Neural cell (in vitro differentiated cells): ENCODE measurements around the gene CIRBP. TPM values are rescaled to one million over a fixed set of nuclear protein-coding genes. Genes with fewer than 3 reads are reported as not detected.

Experiments used
- H2AFZ ChIP-seq: fragments of 200-600, 300-800 bp; sonication (generic), shearing (Covaris generic); 2 replicates; pipeline ENCODE4 v1.6.0; 2014; ENCODE audit warnings: low read depth, mild to moderate bottlenecking, antibody characterized with exemption, low read length, moderate library complexity
- H3F3A ChIP-seq: fragments of 200-600 bp; shearing (Covaris generic); 2 replicates; pipeline ENCODE4 v1.6.1; 2016; ENCODE audit warnings: mild to moderate bottlenecking, moderate library complexity, mixed read lengths, antibody characterized with exemption, low read length; ENCODE audit not compliant: insufficient read depth, poor library complexity, severe bottlenecking
- H3K27ac ChIP-seq: fragments of 200-600, 300-800 bp; sonication (generic), shearing (Covaris generic); 2 replicates; pipeline ENCODE4 v1.5.1; 2014; ENCODE audit warnings: mild to moderate bottlenecking, low read length, moderate library complexity
- H3K27me3 ChIP-seq: fragments of 300-800, 200-600 bp; sonication (generic), shearing (Covaris generic); 2 replicates; pipeline ENCODE4 v1.6.0; 2014; ENCODE audit warnings: mild to moderate bottlenecking, low read depth, low read length, moderate library complexity; ENCODE audit not compliant: insufficient read depth
- H3K36me3 ChIP-seq: fragments of 300-800, 200-600 bp; sonication (generic), shearing (Covaris generic); 2 replicates; pipeline ENCODE4 v1.5.1; 2014; ENCODE audit warnings: mild to moderate bottlenecking, antibody characterized with exemption, low read length, moderate library complexity; ENCODE audit not compliant: insufficient read depth
- H3K4me2 ChIP-seq: fragments of 300-800, 200-600 bp; sonication (generic), shearing (Covaris generic); 2 replicates; pipeline ENCODE4 v1.6.0; 2014; ENCODE audit warnings: mild to moderate bottlenecking, low read length
- H3K4me3 ChIP-seq: fragments of 300-800, 200-600 bp; sonication (generic), shearing (Covaris generic); 2 replicates; pipeline ENCODE4 v1.5.1; 2014; ENCODE audit warnings: mild to moderate bottlenecking, low read length, moderate library complexity
- H3K79me2 ChIP-seq: fragments of 200-600 bp; shearing (Covaris generic); replicated peaks from 2 replicates; pipeline ENCODE4 v1.6.0; 2014; ENCODE audit warnings: mild to moderate bottlenecking, low read length, moderate library complexity; ENCODE audit not compliant: insufficient read depth
- H3K9ac ChIP-seq: fragments of 300-800, 200-600 bp; sonication (generic), shearing (Covaris generic); 2 replicates; pipeline ENCODE4 v1.6.1; 2016; ENCODE audit warnings: mild to moderate bottlenecking, low read length, mixed read lengths
- H3K9me2 ChIP-seq: fragments of 200-600 bp; shearing (Covaris generic); 2 replicates; pipeline ENCODE4 v1.6.1; 2016; ENCODE audit warnings: mild to moderate bottlenecking, low read length, mixed read lengths; ENCODE audit not compliant: insufficient read depth
- H3K9me3 ChIP-seq: fragments of 200-600, 300-800 bp; sonication (generic), shearing (Covaris generic); 2 replicates; pipeline ENCODE4 v1.6.1; 2016; ENCODE audit warnings: mild to moderate bottlenecking, mixed run types, low read length, moderate library complexity, mixed read lengths
- H4K20me1 ChIP-seq: fragments of 200-600 bp; shearing (Covaris generic); 2 replicates; pipeline ENCODE4 v1.6.1; 2016; ENCODE audit warnings: mild to moderate bottlenecking, mixed run types; ENCODE audit not compliant: insufficient read depth
- CTCF ChIP-seq: fragments of 450-650 bp; IDR thresholded peaks from 2 replicates; pipeline ENCODE4 v1.5.1; 2014; ENCODE audit warnings: antibody characterized with exemption, mild to moderate bottlenecking, moderate library complexity; ENCODE audit not compliant: poor library complexity, severe bottlenecking
- EP300 ChIP-seq: fragments of 450-650 bp; conservative IDR thresholded peaks from 2 replicates; pipeline ENCODE4 v1.6.1; 2014; ENCODE audit warnings: antibody characterized with exemption, mild to moderate bottlenecking, moderate library complexity; ENCODE audit not compliant: poor library complexity, severe bottlenecking
- EZH2 ChIP-seq: fragments of 200-600, 300-800 bp; shearing (Covaris generic), sonication (generic); IDR thresholded peaks from 2 replicates; pipeline ENCODE4 v1.6.1; 2014; ENCODE audit warnings: antibody characterized with exemption, low read length, borderline replicate concordance, mild to moderate bottlenecking; ENCODE audit not compliant: insufficient read depth, poor library complexity, severe bottlenecking
- MXI1 ChIP-seq: fragments of 450-650 bp; conservative IDR thresholded peaks from 2 replicates; pipeline ENCODE4 v1.6.1; 2014; ENCODE audit warnings: antibody characterized with exemption, mild to moderate bottlenecking; ENCODE audit not compliant: poor library complexity, severe bottlenecking
- POLR2AphosphoS5 ChIP-seq: IDR thresholded peaks from 2 replicates; pipeline ENCODE4 v1.6.1; 2012
- RAD21 ChIP-seq: fragments of 450-650 bp; conservative IDR thresholded peaks from 2 replicates; pipeline ENCODE4 v1.6.1; 2014; ENCODE audit warnings: antibody characterized with exemption, mild to moderate bottlenecking, moderate library complexity
- REST ChIP-seq: IDR thresholded peaks from 2 replicates; pipeline ENCODE4 v1.6.1; 2012; ENCODE audit warnings: borderline replicate concordance
- SMC3 ChIP-seq: fragments of 450-650 bp; conservative IDR thresholded peaks from 2 replicates; pipeline ENCODE4 v1.6.1; 2014; ENCODE audit warnings: antibody characterized with exemption, mild to moderate bottlenecking, moderate library complexity; ENCODE audit not compliant: poor library complexity
- TAF1 ChIP-seq: IDR thresholded peaks from 2 replicates; pipeline ENCODE4 v1.6.1; 2012; ENCODE audit warnings: low read depth
- polyA plus RNA-seq: library from polyadenylated mRNA; depleted of rRNA; stranded (reverse); fragments of >200 nt; gene quantifications from 2 replicates; pipeline ENCODE4 v1.2.3, GENCODE V29; 2014

Gene CIRBP
- polyA plus RNA-seq, 1 donor from 2014 or later = 1,663 TPM

GRCh38 chr19:1236576-1236975, 32.6 kb upstream of the CIRBP start:
- Histone ChIP-seq H3K9ac (peak overlapping the region; percentile 93), H2AFZ (no peak overlapping the region)

DNA sequence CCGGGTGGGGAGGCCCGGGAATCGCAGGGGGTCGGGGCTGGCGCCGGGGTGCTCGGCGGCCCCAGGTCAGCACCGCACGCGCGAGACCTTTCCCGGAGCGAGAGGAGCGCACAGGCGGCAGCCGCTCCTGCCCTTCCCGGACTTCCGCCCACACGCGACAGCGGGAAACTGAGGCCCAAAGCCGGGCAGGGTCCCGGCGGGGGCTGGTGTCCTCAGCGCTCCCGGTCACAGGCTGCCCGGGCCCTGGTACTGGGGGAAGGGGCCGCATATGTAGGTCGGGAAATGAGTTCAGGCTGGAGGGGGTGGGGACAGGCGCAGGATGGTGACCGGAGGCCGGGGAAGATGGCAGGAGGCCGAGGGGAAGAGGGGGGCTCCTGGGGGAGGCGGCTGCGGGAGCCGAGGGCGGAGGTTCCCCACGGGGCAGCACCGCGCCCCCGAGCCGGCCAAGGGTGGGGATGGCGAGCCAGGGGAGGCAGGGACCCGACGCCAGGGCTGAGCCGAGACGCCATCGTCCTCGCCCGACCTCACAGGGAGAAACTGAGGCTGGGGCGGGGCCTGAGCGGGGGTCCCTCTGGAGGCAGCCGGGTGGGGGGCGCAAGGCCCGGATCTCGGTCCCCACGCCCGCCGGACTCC, 32.0 kb upstream of the CIRBP start:
- Histone ChIP-seq H3K4me3 (peak overlapping the region; percentile 85), H3F3A (peaks cover 4% of the 10 kb centered on the region), H3K4me2 (peak overlapping the region; percentile 53), H3K27ac (peak overlapping the region; percentile 82), H3K9me2 (no peaks in the 10 kb centered on the region), H3K79me2 (peaks cover 13% of the 10 kb centered on the region), H2AFZ (no peak overlapping the region), H3K9ac (peak overlapping the region; percentile 93), H3K36me3 (no peaks in the 10 kb centered on the region), H3K9me3 (no peaks in the 10 kb centered on the region), H3K27me3 (no peaks in the 10 kb centered on the region), H4K20me1 (no peaks in the 10 kb centered on the region)
- TF ChIP-seq EP300 = no peak
- TF ChIP-seq MXI1 = no peak
- no peak for TF ChIP-seq EZH2
- TF ChIP-seq REST = no peak
- no peak for TF ChIP-seq SMC3
- no peak for TF ChIP-seq POLR2AphosphoS5
- no peak for TF ChIP-seq RAD21
- no peak for TF ChIP-seq TAF1
- no peak for TF ChIP-seq CTCF

More at GRCh38 chr19:1236576-1236975, 32.6 kb upstream of the CIRBP start:
- peak overlapping the region; percentile 82 for H3K4me2 ChIP-seq
- H3K27me3 ChIP-seq = no peaks in the 10 kb centered on the region
- TF ChIP-seq POLR2AphosphoS5 (peak; percentile 21), EP300 (no peak), MXI1 (peak; percentile 29), RAD21 (no peak), TAF1 (no peak)
- no peaks in the 10 kb centered on the region for H3K9me3 ChIP-seq
- peaks cover 4% of the 10 kb centered on the region for H3F3A ChIP-seq
- H3K9me2 ChIP-seq = no peaks in the 10 kb centered on the region
- peaks cover 13% of the 10 kb centered on the region for H3K79me2 ChIP-seq
- no peaks in the 10 kb centered on the region for H4K20me1 ChIP-seq
- peak overlapping the region; percentile 85 for H3K4me3 ChIP-seq
- H3K36me3 ChIP-seq = no peaks in the 10 kb centered on the region
- peak overlapping the region; percentile 82 for H3K27ac ChIP-seq
